GM19328 (cell line): ENCODE data around the gene ZC3HAV1.
"Not testable (repeated sequence)": the region's sequence is repeated elsewhere in the genome, so short reads cannot be mapped to it uniquely, and the experiment has no call there.

Source experiments
- ATAC-seq: cut with Tn5 transposase; IDR thresholded peaks from one replicate; pipeline ENCODE4 v1.9.1; 2021; ENCODE audit warnings: mild to moderate bottlenecking, moderate library complexity; ENCODE audit not compliant: unreplicated experiment

ZC3HAV1 gene

DNA sequence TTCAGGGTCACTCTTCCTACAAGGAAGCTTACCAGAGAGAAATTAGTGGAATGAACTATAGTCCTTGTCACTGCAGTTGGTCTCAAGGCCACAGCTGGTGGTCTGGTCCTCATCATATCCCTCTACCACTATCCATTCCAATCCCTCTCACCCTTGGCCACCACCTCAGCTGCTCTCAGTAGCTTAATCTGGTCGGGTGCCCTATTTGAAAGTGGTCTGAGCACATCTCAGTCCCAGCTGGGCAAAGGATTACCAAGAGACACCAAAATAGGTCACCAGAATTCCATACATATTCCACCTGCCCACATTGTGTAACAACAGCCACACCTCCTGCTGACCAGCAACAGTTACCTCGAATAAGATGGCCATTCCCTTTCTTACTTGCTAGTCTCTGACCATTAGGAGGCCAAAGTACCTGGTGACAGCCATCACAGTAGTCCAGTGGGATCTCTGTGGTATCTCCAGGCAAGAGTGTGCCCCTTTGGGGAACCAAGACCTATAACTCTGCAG is 3.3 kb upstream of the ZC3HAV1 start:
- no peak for ATAC-seq

DNA sequence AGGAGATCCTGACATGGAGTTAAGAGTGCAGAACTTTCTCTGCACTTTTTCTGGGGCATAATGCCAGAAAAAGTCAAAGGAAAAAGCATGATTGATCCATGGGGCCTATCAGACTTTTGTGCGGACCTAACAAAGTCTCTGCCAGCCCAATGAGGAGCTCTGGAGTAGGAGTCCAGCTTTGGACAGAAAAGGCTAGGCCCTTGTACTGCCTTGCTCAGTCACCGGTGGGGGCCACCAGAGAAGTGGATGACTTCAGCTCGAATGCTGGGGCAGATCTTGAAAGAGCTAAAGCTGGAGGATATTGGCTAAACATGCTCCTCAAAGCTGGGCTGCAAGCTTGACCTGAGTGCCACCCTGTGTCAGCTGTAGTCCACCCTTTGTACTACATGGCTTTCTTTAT is 2.8 kb upstream of the ZC3HAV1 start:
- ATAC-seq, result no peak

DNA sequence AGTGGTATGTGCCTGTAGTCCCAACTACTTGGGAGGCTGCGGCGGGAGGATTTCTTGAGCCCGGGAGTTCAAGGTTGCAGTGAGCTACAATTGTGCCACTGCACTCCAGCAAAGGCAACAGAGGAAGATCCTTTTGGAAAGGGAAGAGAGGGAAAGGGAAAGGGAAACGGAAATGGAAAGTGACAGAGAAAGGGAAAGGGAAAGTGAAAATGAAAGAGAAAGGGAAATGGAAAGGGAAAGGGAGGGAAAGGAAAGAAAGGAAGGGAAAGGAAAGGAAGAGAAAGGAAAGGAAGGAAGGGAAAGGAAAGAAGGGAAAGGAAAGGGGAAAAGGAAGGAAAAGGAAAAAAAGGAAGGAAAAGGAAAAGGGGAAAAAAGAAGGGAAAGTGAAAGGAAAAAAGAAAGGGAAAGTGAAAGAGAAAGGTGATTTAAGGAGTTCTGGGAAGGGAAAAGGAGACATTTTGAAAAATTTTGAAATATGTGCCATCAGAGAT is 2.3 kb upstream of the ZC3HAV1 start:
- ATAC-seq, result no peak

- no peak for ATAC-seq
These were observed 1.6 kb upstream of the ZC3HAV1 start for GRCh38 chr7:139111147-139111546.

DNA sequence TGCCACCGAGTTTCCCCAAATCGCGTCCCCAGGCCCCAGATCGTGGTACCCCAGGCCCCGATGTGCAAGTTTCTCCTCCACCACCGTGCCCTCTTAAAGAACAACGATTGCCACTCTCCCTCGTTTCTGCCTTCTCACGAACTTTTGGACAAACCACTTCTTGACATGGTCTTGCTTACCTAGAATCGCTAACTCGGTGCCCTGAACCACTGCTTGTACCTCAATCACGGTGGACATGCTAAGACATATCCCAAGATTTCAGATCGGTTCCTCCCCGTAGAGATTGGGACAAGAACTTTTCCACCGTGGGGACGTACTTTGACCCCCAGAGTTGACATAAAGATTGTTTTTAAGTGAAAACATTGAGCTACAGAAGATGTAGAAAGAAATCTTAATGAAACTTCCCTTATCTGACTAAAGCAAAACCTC is 477 bp upstream of the ZC3HAV1 start:
- no peak for ATAC-seq

DNA sequence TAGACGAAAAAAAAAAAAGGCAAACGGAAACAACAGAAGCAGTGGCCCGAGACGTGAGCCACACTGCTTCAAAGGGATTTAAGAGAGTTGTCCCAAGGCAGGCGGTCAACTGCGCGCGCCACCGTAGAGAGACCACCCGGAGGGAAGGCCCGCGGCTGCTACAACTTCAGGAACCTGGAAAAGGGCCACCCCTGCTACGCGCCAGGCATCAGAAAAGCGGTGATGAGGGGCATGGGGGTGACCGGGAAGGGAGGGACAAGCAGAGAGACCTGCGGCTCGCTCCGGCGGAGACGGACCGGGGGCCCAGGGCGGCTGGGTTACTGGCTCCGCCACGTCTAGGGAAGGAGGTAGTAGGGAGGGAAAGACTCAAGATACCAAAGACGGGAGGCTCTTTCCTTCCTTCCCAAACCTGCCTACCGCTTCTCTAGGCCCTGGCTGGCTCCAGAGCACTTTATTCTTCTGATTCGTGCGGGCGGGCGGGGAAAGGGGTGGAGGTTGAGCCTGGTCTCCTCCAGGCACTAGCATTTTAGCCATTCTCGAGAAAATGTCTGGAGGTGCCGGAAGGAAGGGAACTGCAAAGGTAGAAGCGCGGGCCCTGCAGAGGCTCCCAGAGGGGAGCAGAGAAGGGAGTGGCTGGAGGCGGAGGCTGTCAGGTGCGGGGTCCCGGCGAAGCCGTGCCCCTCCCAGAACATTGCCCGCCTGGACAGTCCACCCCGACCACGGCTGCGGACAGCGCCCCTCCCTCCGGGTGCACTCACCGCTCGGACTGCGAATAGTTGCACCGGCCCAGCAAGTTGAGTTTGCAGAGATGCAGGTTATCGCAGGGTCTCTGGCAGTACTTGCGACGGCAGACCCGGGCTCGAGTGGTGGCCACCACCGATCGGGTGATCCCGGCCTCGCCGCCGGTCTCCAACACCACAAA is 993 bp downstream of the ZC3HAV1 start:
- no peak for ATAC-seq

DNA sequence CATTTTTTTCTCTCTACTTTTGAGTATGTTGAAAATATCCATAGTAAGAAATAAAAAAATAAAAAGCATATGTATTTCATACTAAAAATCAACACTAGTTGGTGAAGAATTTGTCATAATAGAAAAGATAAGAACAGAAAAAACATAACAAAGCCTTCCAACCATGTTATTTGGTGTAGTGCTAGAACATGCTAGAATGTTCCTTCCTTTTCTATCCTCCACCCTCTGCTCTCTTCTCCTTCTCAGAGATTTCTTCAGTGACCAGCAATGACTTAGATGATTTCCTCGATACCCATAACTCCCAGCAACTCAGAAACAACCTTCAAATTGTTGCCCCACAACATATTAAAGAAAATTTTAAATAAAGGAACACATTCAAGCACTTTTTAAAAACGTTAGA is 2.6 kb downstream of the ZC3HAV1 start:
- ATAC-seq, result no peak

GRCh38 chr7:139106227-139106626 is 3.3 kb downstream of the ZC3HAV1 start:
- not testable (repeated sequence) for ATAC-seq

DNA sequence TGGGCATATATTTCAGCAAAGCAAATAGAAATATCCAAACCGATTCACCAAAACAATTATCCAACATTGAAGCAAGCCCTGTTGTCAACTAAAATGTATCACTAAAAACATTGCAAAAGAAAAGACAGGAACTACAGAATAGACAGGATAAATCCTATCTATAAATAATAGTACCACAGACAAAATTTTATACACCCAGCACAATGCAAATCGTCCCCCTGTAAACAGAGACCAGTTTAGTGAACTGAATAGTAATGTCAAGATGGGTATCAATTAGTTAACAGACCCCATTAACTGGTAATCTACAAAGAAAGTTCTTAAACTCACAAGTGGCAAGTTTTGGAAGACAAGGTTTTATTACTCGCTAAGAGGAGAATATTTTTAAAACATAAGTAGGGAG is 4.0 kb downstream of the ZC3HAV1 start:
- ATAC-seq, result no peak

- no peak for ATAC-seq
These were observed 5.4 kb downstream of the ZC3HAV1 start for GRCh38 chr7:139104091-139104450.

- ATAC-seq, result no peak
These were observed 6.3 kb downstream of the ZC3HAV1 start for GRCh38 chr7:139103057-139103815.

DNA sequence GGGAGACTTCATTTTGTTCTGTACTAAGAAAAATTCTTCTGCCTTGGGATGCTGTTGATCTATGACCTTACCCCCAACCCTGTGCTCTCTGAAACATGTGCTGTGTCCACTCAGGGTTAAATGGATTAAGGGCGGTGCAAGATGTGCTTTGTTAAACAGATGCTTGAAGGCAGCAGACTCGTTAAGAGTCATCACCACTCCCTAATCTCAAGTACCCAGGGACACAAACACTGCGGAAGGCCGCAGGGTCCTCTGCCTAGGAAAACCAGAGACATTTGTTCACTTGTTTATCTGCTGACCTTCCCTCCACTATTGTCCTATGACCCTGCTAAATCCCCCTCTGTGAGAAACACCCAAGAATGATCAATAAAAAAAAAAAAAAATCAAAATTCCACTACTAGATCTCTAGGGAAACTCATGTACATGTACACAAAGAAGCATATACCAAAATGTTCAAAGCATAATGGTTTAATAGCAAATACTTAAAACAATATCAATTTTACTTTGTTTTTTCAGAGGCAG is 7.8 kb downstream of the ZC3HAV1 start:
- not testable (repeated sequence) for ATAC-seq

DNA sequence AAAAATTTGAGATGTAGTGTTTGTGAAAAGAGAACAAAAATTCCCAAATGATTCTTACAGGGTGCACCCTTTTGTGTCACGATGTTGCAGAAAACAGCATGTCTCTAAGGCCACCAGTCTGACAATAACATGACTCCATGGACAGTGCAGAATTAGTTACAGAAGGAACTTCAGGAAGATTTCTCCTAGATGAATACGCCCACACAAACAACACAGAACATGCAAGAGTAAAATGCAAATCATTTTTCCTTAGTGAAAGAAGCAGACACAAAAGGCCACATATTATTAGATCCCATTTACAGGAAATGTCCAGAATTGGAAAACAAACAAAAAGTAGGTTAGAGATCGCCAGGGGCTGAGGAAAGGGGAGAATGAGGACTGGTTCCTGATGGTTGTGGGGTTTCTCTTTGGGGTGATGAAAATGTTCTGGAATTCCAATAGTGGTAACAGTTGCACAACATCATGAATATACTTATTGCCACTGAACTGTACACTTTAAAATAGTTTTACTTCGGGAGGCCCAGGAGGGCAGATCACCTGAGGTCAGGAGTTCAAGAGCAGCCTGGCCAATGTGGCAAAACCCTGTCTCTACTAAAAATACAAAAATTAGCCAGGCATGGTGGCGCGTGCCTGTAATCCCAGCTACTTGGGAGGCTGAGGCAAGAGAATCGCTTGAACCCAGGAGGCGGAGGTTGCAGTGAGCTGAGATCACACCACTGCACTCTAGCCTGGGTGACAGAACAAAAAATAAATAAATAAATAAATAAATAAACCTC is 10.2 kb downstream of the ZC3HAV1 start:
- no peak for ATAC-seq

- peak; percentile 99 for ATAC-seq
These were observed 14.3 kb downstream of the ZC3HAV1 start for GRCh38 chr7:139095194-139095659.

- peak; percentile 4 for ATAC-seq
These were observed 14.9 kb downstream of the ZC3HAV1 start for GRCh38 chr7:139094596-139094995.

GRCh38 chr7:139094030-139094429 is 15.5 kb downstream of the ZC3HAV1 start:
- no peak for ATAC-seq

- ATAC-seq, result not testable (repeated sequence)
These were observed 16.0 kb downstream of the ZC3HAV1 start for GRCh38 chr7:139093512-139093911.

- ATAC-seq, result no peak
These were observed 17.3 kb downstream of the ZC3HAV1 start for GRCh38 chr7:139092090-139092796.

- no peak for ATAC-seq
These were observed 17.9 kb downstream of the ZC3HAV1 start for GRCh38 chr7:139091677-139091996.

GRCh38 chr7:139089118-139089517 is 20.4 kb downstream of the ZC3HAV1 start:
- ATAC-seq, result no peak
